Neural cell (in vitro differentiated cells): ENCODE measurements around the gene SLC25A18.

Source experiments
- EP300 ChIP-seq: fragments of 450-650 bp; conservative IDR thresholded peaks from 2 replicates; pipeline ENCODE4 v1.6.1; 2014; ENCODE audit warnings: antibody characterized with exemption, mild to moderate bottlenecking, moderate library complexity; ENCODE audit not compliant: poor library complexity, severe bottlenecking
- EZH2 ChIP-seq: fragments of 200-600, 300-800 bp; shearing (Covaris generic), sonication (generic); IDR thresholded peaks from 2 replicates; pipeline ENCODE4 v1.6.1; 2014; ENCODE audit warnings: antibody characterized with exemption, low read length, borderline replicate concordance, mild to moderate bottlenecking; ENCODE audit not compliant: insufficient read depth, poor library complexity, severe bottlenecking
- MXI1 ChIP-seq: fragments of 450-650 bp; conservative IDR thresholded peaks from 2 replicates; pipeline ENCODE4 v1.6.1; 2014; ENCODE audit warnings: antibody characterized with exemption, mild to moderate bottlenecking; ENCODE audit not compliant: poor library complexity, severe bottlenecking
- POLR2AphosphoS5 ChIP-seq: IDR thresholded peaks from 2 replicates; pipeline ENCODE4 v1.6.1; 2012
- RAD21 ChIP-seq: fragments of 450-650 bp; conservative IDR thresholded peaks from 2 replicates; pipeline ENCODE4 v1.6.1; 2014; ENCODE audit warnings: antibody characterized with exemption, mild to moderate bottlenecking, moderate library complexity
- SMC3 ChIP-seq: fragments of 450-650 bp; conservative IDR thresholded peaks from 2 replicates; pipeline ENCODE4 v1.6.1; 2014; ENCODE audit warnings: antibody characterized with exemption, mild to moderate bottlenecking, moderate library complexity; ENCODE audit not compliant: poor library complexity
- TAF1 ChIP-seq: IDR thresholded peaks from 2 replicates; pipeline ENCODE4 v1.6.1; 2012; ENCODE audit warnings: low read depth
- TF ChIP-seq, protein P1 (sequence below): fragments of 450-650 bp; IDR thresholded peaks from 2 replicates; pipeline ENCODE4 v1.5.1; 2014; ENCODE audit warnings: antibody characterized with exemption, mild to moderate bottlenecking, moderate library complexity; ENCODE audit not compliant: poor library complexity, severe bottlenecking
- TF ChIP-seq, protein P2 (sequence below): IDR thresholded peaks from 2 replicates; pipeline ENCODE4 v1.6.1; 2012; ENCODE audit warnings: borderline replicate concordance

DNA sequence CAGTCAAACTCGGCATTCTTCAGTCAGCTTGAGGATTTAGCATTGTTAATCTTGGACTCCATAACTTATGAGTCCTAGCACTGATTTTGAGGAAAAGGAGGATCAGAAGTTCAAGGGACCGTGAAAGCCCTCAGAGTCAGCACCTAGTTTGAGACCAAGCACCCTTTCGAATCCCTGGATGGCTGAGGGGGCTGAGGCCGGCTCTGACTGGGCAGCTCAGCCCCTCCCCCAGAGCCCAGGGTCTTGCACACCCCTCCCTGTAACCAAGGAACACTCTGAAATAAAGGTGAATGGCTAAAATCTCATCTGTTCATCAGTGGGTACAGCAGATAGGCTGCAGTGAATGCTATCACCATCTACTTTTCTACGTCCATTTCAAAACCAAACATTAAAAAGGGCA, 27.3 kb downstream of the SLC25A18 start:
- TF ChIP-seq, protein P1, sequence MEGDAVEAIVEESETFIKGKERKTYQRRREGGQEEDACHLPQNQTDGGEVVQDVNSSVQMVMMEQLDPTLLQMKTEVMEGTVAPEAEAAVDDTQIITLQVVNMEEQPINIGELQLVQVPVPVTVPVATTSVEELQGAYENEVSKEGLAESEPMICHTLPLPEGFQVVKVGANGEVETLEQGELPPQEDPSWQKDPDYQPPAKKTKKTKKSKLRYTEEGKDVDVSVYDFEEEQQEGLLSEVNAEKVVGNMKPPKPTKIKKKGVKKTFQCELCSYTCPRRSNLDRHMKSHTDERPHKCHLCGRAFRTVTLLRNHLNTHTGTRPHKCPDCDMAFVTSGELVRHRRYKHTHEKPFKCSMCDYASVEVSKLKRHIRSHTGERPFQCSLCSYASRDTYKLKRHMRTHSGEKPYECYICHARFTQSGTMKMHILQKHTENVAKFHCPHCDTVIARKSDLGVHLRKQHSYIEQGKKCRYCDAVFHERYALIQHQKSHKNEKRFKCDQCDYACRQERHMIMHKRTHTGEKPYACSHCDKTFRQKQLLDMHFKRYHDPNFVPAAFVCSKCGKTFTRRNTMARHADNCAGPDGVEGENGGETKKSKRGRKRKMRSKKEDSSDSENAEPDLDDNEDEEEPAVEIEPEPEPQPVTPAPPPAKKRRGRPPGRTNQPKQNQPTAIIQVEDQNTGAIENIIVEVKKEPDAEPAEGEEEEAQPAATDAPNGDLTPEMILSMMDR, result no peak
- no peak for TF ChIP-seq EZH2
- TF ChIP-seq TAF1, result no peak
- TF ChIP-seq, protein P2, sequence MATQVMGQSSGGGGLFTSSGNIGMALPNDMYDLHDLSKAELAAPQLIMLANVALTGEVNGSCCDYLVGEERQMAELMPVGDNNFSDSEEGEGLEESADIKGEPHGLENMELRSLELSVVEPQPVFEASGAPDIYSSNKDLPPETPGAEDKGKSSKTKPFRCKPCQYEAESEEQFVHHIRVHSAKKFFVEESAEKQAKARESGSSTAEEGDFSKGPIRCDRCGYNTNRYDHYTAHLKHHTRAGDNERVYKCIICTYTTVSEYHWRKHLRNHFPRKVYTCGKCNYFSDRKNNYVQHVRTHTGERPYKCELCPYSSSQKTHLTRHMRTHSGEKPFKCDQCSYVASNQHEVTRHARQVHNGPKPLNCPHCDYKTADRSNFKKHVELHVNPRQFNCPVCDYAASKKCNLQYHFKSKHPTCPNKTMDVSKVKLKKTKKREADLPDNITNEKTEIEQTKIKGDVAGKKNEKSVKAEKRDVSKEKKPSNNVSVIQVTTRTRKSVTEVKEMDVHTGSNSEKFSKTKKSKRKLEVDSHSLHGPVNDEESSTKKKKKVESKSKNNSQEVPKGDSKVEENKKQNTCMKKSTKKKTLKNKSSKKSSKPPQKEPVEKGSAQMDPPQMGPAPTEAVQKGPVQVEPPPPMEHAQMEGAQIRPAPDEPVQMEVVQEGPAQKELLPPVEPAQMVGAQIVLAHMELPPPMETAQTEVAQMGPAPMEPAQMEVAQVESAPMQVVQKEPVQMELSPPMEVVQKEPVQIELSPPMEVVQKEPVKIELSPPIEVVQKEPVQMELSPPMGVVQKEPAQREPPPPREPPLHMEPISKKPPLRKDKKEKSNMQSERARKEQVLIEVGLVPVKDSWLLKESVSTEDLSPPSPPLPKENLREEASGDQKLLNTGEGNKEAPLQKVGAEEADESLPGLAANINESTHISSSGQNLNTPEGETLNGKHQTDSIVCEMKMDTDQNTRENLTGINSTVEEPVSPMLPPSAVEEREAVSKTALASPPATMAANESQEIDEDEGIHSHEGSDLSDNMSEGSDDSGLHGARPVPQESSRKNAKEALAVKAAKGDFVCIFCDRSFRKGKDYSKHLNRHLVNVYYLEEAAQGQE, result no peak
- TF ChIP-seq EP300, result no peak
- no peak for TF ChIP-seq MXI1
- TF ChIP-seq POLR2AphosphoS5, result no peak
- TF ChIP-seq RAD21, result no peak
- TF ChIP-seq SMC3, result no peak
